Prostate gland (tissue), 2 donors: Measurements from ENCODE around the gene SLC17A7.

Experiments
- POLR2AphosphoS5 ChIP-seq: sonication (generic); formaldehyde crosslinking; IDR thresholded peaks from one replicate; pipeline ENCODE4 v1.6.1; 2017; ENCODE audit warnings: antibody characterized with exemption
- TF ChIP-seq, protein P1 (sequence below), 4 experiments: fragments of 200-600 bp in 2 of 4; fragments of 450-650 bp in 2 of 4; sonication (generic) in 2 of 4; IDR thresholded peaks; 1 replicate in 3 of 4; 2 replicates in 1 of 4; pipeline ENCODE4 v1.5.1; 2016 to 2019; ENCODE audit warnings: antibody characterized with exemption in 4 of 4, mild to moderate bottlenecking in 2 of 4, moderate library complexity in 2 of 4

- TF ChIP-seq, protein P1, sequence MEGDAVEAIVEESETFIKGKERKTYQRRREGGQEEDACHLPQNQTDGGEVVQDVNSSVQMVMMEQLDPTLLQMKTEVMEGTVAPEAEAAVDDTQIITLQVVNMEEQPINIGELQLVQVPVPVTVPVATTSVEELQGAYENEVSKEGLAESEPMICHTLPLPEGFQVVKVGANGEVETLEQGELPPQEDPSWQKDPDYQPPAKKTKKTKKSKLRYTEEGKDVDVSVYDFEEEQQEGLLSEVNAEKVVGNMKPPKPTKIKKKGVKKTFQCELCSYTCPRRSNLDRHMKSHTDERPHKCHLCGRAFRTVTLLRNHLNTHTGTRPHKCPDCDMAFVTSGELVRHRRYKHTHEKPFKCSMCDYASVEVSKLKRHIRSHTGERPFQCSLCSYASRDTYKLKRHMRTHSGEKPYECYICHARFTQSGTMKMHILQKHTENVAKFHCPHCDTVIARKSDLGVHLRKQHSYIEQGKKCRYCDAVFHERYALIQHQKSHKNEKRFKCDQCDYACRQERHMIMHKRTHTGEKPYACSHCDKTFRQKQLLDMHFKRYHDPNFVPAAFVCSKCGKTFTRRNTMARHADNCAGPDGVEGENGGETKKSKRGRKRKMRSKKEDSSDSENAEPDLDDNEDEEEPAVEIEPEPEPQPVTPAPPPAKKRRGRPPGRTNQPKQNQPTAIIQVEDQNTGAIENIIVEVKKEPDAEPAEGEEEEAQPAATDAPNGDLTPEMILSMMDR (IDR thresholded peaks at IDR 0.05): no peak
- TF ChIP-seq POLR2AphosphoS5: no peak
These were observed 50.4 kb downstream of the SLC17A7 start for GRCh38 chr19:49390929-49391359.
